ENCODE data around the gene ARAP1. TPM values are rescaled to one million over a fixed set of nuclear protein-coding genes. Genes with fewer than 3 reads are reported as not detected.

Gene ARAP1
- total RNA-seq, 3 donors from 2014 or later, result 85.9 to 109 (median 97.0) TPM

DNA sequence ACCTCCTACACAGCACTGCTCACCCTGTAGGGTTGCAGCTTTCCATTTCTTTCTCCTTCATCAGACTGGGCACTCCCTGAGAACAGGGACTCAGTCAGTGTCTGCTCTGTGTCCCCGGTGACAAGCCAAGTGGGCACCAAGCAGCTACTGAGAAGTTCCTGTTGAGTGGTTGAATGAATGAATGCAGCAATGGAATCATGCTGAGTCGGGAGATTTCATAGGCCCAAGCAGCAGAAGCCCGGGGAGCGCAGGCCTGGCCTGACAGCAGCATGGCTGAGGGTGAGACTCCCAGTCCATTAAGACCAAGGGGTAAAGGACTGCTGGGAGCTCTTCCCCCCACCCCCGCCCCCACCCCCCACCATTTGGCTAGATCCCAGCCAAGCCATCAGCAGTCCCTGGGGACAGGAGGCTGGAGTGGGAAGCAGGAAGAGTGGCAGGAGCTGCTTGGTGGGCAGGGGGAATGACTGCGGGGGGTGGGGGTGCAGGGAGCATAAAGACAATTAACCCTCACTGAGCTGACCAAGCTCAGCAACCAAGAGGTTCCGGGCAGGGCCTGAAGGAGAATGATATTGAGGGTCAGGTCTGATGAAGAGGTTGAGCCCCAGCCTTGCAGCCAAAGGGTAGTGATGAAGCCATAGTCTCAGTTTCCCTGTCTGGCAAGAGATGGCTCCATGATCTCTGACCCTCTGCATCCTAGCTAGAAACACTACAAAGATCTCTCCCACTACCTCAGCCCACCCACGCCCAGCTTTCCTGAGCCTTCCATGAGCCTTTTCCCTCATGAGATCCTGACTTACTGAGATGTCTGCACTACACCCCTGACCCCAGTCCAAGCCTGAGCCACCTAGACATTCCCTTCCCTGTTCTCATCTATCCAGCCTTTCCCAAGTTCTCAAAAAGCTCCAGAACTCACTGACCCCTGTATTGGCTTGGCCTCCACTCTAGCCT is 80.8 kb downstream of the ARAP1 start:
- intact Hi-C loops (cut with DNase I; ENCODE audit: low total_unique reads), result no loop called here
- Histone ChIP-seq H3K4me3 (no peak overlapping the region), H3K9me3 (peaks cover 0 to 6% of the 10 kb centered on the region in 2 donors), H3K27me3 (peaks cover 3 to 48% of the 10 kb centered on the region in 2 donors), H3K4me1 (no peaks in the 10 kb centered on the region), H3K36me3 (no peaks in the 10 kb centered on the region), H3K27ac (no peak overlapping the region)
- DNase-seq (ENCODE audit: low spot score in 2 of 2), result no peak
- TF ChIP-seq POLR2AphosphoS5 (IDR thresholded peaks at IDR 0.05) (no peak), POLR2A (IDR thresholded peaks at IDR 0.05) (no peak)
- TF ChIP-seq, protein P1, sequence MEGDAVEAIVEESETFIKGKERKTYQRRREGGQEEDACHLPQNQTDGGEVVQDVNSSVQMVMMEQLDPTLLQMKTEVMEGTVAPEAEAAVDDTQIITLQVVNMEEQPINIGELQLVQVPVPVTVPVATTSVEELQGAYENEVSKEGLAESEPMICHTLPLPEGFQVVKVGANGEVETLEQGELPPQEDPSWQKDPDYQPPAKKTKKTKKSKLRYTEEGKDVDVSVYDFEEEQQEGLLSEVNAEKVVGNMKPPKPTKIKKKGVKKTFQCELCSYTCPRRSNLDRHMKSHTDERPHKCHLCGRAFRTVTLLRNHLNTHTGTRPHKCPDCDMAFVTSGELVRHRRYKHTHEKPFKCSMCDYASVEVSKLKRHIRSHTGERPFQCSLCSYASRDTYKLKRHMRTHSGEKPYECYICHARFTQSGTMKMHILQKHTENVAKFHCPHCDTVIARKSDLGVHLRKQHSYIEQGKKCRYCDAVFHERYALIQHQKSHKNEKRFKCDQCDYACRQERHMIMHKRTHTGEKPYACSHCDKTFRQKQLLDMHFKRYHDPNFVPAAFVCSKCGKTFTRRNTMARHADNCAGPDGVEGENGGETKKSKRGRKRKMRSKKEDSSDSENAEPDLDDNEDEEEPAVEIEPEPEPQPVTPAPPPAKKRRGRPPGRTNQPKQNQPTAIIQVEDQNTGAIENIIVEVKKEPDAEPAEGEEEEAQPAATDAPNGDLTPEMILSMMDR (IDR thresholded peaks at IDR 0.05), result no peak

DNA sequence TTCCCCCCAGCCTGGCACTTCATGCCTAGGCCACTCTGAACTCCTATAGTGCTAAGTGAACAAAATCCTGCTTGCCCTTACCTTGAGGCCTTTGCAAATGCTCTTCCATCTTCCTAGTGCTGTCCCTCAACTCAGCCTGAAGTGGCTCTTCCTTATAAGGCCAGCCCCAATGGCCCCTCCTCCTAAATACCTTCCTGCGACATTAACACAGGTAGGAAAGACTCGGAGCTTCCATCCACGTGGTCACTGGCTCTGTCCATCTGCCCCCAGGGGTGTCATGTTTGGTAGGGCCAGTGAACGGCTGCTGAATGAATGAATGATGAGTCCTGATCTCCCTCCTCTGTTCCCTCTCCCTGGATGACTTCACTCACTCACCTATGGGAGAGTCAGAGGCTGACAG is 82.2 kb downstream of the ARAP1 start:
- H3K27me3 ChIP-seq, result peaks cover 0 to 34% of the 10 kb centered on the region in 2 donors
- no peak for DNase-seq (ENCODE audit: low spot score in 2 of 2)
- peaks cover 0 to 6% of the 10 kb centered on the region in 2 donors for H3K9me3 ChIP-seq
- no peak for TF ChIP-seq POLR2A (IDR thresholded peaks at IDR 0.05)
- no peak overlapping the region for H3K27ac ChIP-seq
- no peak overlapping the region for H3K4me3 ChIP-seq
- H3K4me1 ChIP-seq, result no peaks in the 10 kb centered on the region
- intact Hi-C loops (cut with DNase I; ENCODE audit: low total_unique reads), result no loop called here
- H3K36me3 ChIP-seq, result no peaks in the 10 kb centered on the region

DNA sequence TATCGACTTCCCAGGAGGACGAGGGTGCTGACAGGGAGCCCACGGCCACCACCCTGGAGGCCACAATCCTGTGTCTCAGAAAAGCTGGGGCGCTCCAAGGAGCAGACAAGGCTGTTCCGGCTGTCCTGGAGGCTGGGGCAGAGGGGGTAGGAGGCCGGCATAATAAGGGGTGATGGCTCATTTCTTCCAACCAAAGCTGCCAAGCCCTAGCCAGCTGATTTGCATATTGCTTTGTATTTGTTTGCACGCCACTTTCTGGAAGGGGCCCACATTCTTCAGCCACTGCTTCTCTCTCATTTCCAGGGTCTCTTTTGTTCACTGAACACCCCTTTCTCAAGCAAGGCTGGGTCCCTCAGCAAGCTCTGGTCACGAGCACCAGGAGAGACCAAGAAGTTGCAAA is 82.7 kb downstream of the ARAP1 start:
- no peaks in the 10 kb centered on the region for H3K36me3 ChIP-seq
- no peak for DNase-seq (ENCODE audit: low spot score in 2 of 2)
- peaks cover 0 to 6% of the 10 kb centered on the region in 2 donors for H3K9me3 ChIP-seq
- H3K4me3 ChIP-seq, result no peak overlapping the region
- no peak overlapping the region for H3K27ac ChIP-seq
- no peaks in the 10 kb centered on the region for H3K4me1 ChIP-seq
- peaks cover 0 to 29% of the 10 kb centered on the region in 2 donors for H3K27me3 ChIP-seq
- intact Hi-C loops (cut with DNase I; ENCODE audit: low total_unique reads), result no loop called here
- TF ChIP-seq, protein P1 (IDR thresholded peaks at IDR 0.05), result no peak
- TF ChIP-seq POLR2A (IDR thresholded peaks at IDR 0.05), result no peak
- no peak for TF ChIP-seq POLR2AphosphoS5 (IDR thresholded peaks at IDR 0.05)

DNA sequence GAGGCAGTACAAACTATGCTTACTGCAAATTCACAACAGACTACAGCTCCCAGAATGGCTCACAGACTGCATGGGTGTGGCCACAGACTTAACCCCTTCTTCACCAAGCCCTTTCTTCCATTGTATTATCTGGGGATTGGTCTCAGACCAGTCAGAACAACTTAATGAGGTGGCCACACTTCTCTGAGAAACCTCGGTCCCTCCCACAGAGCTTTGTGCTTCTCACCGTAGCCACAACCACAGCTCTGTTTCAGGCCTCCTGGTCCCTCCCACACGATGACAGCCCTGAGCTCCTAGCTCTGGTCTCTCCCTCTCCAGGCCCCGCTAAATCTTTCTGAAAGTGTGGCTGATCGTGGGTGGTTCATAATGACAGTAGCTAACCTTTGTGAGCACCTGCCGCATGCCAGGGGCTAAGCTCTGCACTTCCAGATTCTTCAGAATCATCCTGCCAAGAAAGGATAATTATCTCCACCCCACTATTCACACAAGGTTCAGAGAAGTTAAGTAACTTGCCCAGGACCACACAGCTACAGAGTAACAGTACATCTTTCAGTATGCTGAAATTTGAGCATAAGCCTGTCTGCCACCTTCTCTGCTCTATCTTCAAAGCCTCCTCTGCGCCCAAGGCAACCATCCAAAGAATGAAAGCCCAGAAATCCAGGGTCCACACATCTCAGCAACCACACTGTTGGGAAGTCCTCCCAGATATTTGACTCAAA is 83.4 kb downstream of the ARAP1 start:
- no peak overlapping the region for H3K4me3 ChIP-seq
- TF ChIP-seq POLR2A (IDR thresholded peaks at IDR 0.05) (no peak), POLR2AphosphoS5 (IDR thresholded peaks at IDR 0.05) (no peak)
- TF ChIP-seq, protein P1 (IDR thresholded peaks at IDR 0.05), result no peak
- intact Hi-C loops (cut with DNase I; ENCODE audit: low total_unique reads), result no loop called here
- no peaks in the 10 kb centered on the region for H3K36me3 ChIP-seq
- peaks cover 0 to 6% of the 10 kb centered on the region in 2 donors for H3K9me3 ChIP-seq
- DNase-seq (ENCODE audit: low spot score in 2 of 2), result no peak
- no peaks in the 10 kb centered on the region for H3K4me1 ChIP-seq
- peaks cover 0 to 22% of the 10 kb centered on the region in 2 donors for H3K27me3 ChIP-seq
- no peak overlapping the region for H3K27ac ChIP-seq

DNA sequence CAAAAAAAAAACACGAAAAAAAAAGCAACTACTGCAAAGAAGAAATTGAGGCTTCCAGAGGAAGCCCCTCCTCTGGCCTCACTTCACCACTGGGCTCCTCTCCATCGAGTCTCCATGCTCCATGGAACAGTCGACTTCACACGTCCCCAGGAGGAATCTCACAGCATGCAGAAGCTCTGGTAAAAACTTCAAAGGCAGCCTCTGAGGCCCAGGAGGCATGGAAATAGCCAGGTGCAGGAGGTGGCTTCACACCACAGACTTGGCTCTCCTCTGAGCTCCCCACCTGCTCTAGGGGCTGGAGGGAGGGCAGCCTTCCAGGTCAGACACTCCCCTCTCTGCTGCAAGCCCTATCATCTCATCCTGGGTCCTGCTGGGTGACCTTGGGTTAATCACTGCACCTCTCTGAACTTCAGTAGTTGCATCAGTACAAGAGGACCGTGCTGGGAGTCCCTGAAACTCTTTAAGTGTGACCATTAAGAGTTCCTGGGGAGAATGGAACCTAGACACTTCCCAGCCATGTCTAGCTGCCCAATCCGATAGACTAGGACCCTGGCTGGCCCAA is 86.2 kb downstream of the ARAP1 start:
- intact Hi-C loops (cut with DNase I; ENCODE audit: low total_unique reads), result no loop called here
- TF ChIP-seq POLR2A (IDR thresholded peaks at IDR 0.05), result no peak
- TF ChIP-seq, protein P1 (IDR thresholded peaks at IDR 0.05), result no peak
- no peak for TF ChIP-seq POLR2AphosphoS5 (IDR thresholded peaks at IDR 0.05)
- Histone ChIP-seq H3K4me1 (no peaks in the 10 kb centered on the region), H3K36me3 (no peaks in the 10 kb centered on the region), H3K9me3 (peaks cover 0 to 6% of the 10 kb centered on the region in 2 donors), H3K27ac (no peak overlapping the region), H3K27me3 (no peaks in the 10 kb centered on the region), H3K4me3 (no peak overlapping the region)
- no peak for DNase-seq (ENCODE audit: low spot score in 2 of 2)
